Measurements from ENCODE around the gene ZNF106. TPM values are rescaled to one million over a fixed set of nuclear protein-coding genes. Genes with fewer than 3 reads are reported as not detected.

Gene ZNF106
- total RNA-seq, 2 donors from 2014 or later: 58.5 to 62.8 TPM

GRCh38 chr15:42447599-42447998 is 43.3 kb downstream of the ZNF106 start:
- H3K36me3 Mint-ChIP-seq: peaks cover 13 to 17% of the 10 kb centered on the region in 2 donors
- DNase-seq (ENCODE audit: low spot score in 2 of 2): no peak
- H3K9me3 Mint-ChIP-seq: no peaks in the 10 kb centered on the region
- H3K27ac Mint-ChIP-seq: no peak overlapping the region
- ATAC-seq: no peak

DNA sequence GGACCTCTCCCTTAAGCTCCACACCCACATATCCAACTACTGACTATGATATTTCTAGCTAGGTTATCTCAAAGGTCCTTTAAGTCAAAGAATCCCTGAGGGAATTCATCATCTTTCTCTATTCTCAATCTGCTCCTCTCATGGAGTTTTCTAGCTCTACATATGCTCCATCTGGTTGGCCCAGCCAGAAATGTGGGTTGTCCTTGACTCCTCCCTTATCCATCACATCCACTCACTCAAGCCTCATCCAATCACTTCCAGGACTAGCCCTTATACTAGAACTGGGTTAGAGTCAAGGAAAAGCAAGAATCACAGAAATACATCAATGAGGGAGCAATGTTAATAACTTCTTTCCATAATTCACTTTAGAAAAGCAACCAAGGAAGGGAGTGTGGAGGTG is 45.4 kb downstream of the ZNF106 start:
- peaks cover 5 to 16% of the 10 kb centered on the region in 2 donors for H3K36me3 Mint-ChIP-seq
- H3K9me3 Mint-ChIP-seq: no peaks in the 10 kb centered on the region
- H3K27ac Mint-ChIP-seq: peak overlapping the region in 1 of 2 donors; percentile 7
- ATAC-seq (no peak), DNase-seq (ENCODE audit: low spot score in 2 of 2) (no peak)

- ATAC-seq (no peak), DNase-seq (ENCODE audit: low spot score in 2 of 2) (no peak)
- H3K27ac Mint-ChIP-seq: no peak overlapping the region
- peaks cover 0 to 16% of the 10 kb centered on the region in 2 donors for H3K36me3 Mint-ChIP-seq
- no peaks in the 10 kb centered on the region for H3K9me3 Mint-ChIP-seq
Observed at GRCh38 chr15:42444415-42445063, 46.4 kb downstream of the ZNF106 start.

GRCh38 chr15:42427429-42428223 is 63.3 kb downstream of the ZNF106 start:
- Mint-ChIP-seq H3K27ac (peak overlapping the region; percentile 3 to 4), H3K9me3 (no peaks in the 10 kb centered on the region), H3K36me3 (peaks cover 0 to 7% of the 10 kb centered on the region in 2 donors)
- ATAC-seq (peak in 1 of 2 donors; percentile 44), DNase-seq (ENCODE audit: low spot score in 2 of 2) (no peak)

GRCh38 chr15:42421376-42421775 is 69.6 kb downstream of the ZNF106 start:
- DNase-seq (ENCODE audit: low spot score in 2 of 2): no peak
- H3K9me3 Mint-ChIP-seq: no peaks in the 10 kb centered on the region
- ATAC-seq: no peak
- H3K36me3 Mint-ChIP-seq: no peaks in the 10 kb centered on the region
- H3K27ac Mint-ChIP-seq: no peak overlapping the region

- no peak for DNase-seq (ENCODE audit: low spot score in 2 of 2)
- no peaks in the 10 kb centered on the region for H3K36me3 Mint-ChIP-seq
- H3K27ac Mint-ChIP-seq: no peak overlapping the region
- H3K9me3 Mint-ChIP-seq: no peaks in the 10 kb centered on the region
- no peak for ATAC-seq
Observed at GRCh38 chr15:42419369-42419768, 71.6 kb downstream of the ZNF106 start.

GRCh38 chr15:42413920-42414319 is 77.0 kb downstream of the ZNF106 start:
- ATAC-seq (no peak), DNase-seq (ENCODE audit: low spot score in 2 of 2) (no peak)
- Mint-ChIP-seq H3K9me3 (no peaks in the 10 kb centered on the region), H3K36me3 (no peaks in the 10 kb centered on the region), H3K27ac (no peak overlapping the region)

GRCh38 chr15:42411884-42412283 is 79.1 kb downstream of the ZNF106 start:
- H3K36me3 Mint-ChIP-seq: no peaks in the 10 kb centered on the region
- H3K9me3 Mint-ChIP-seq: no peaks in the 10 kb centered on the region
- no peak for DNase-seq (ENCODE audit: low spot score in 2 of 2)
- peak overlapping the region in 1 of 2 donors; percentile 2 for H3K27ac Mint-ChIP-seq
- no peak for ATAC-seq

GRCh38 chr15:42409011-42409410 is 81.9 kb downstream of the ZNF106 start:
- no peak for ATAC-seq
- Mint-ChIP-seq H3K9me3 (no peaks in the 10 kb centered on the region), H3K27ac (no peak overlapping the region)

DNA sequence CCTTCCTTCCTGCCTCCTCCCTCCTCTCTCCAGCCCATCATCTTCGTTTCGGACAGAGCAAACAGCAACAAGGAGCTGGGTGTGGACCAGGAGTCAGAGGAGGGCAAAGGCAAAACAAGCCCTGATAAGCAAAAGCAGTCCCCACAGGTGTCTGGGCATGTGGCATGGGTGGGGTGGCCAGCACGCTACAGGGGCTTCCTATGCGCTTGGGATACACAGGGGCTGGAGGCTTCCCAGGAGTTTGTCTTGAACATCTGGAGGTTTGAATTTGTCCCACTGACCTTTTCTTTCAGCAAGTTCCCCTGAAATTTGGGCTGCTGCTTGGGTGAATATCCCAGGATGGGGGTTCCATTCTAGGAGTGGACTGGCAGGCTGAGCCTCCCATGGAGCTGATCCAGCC is 82.8 kb downstream of the ZNF106 start:
- Mint-ChIP-seq H3K36me3 (no peaks in the 10 kb centered on the region), H3K9me3 (no peaks in the 10 kb centered on the region), H3K27ac (peak overlapping the region in 1 of 2 donors; percentile 40)
- DNase-seq (ENCODE audit: low spot score in 2 of 2) (no peak), ATAC-seq (no peak)

More at GRCh38 chr15:42409011-42409410, 81.9 kb downstream of the ZNF106 start:
- H3K36me3 Mint-ChIP-seq: no peaks in the 10 kb centered on the region
- no peak for DNase-seq (ENCODE audit: low spot score in 2 of 2)

- ATAC-seq (no peak), DNase-seq (ENCODE audit: low spot score in 2 of 2) (no peak)
- H3K9me3 Mint-ChIP-seq: no peaks in the 10 kb centered on the region
- H3K27ac Mint-ChIP-seq: no peak overlapping the region
- H3K36me3 Mint-ChIP-seq: no peaks in the 10 kb centered on the region
Observed at GRCh38 chr15:42405863-42406482, 85.0 kb downstream of the ZNF106 start.

- H3K9me3 Mint-ChIP-seq: no peaks in the 10 kb centered on the region
- no peak for ATAC-seq
- H3K27ac Mint-ChIP-seq: peak overlapping the region; percentile 5 to 85
- no peaks in the 10 kb centered on the region for H3K36me3 Mint-ChIP-seq
- DNase-seq (ENCODE audit: low spot score in 2 of 2): no peak
Observed at GRCh38 chr15:42404461-42405235, 86.3 kb downstream of the ZNF106 start.

GRCh38 chr15:42403389-42403788 is 87.6 kb downstream of the ZNF106 start:
- H3K9me3 Mint-ChIP-seq: no peaks in the 10 kb centered on the region
- no peak for DNase-seq (ENCODE audit: low spot score in 2 of 2)
- H3K36me3 Mint-ChIP-seq: no peaks in the 10 kb centered on the region

GRCh38 chr15:42402455-42403205 is 88.3 kb downstream of the ZNF106 start:
- Mint-ChIP-seq H3K27ac (peak overlapping the region; percentile 26 to 85), H3K9me3 (no peaks in the 10 kb centered on the region), H3K36me3 (no peaks in the 10 kb centered on the region)
- DNase-seq (ENCODE audit: low spot score in 2 of 2) (no peak), ATAC-seq (peak in 1 of 2 donors; percentile 17)

More at GRCh38 chr15:42403389-42403788, 87.6 kb downstream of the ZNF106 start:
- peak in 1 of 2 donors; percentile 56 for ATAC-seq
- H3K27ac Mint-ChIP-seq: peak overlapping the region in 1 of 2 donors; percentile 26

- peak in 1 of 2 donors; percentile 7 for DNase-seq (ENCODE audit: low spot score in 2 of 2)
- H3K27ac Mint-ChIP-seq: peak overlapping the region; percentile 26 to 85
- H3K36me3 Mint-ChIP-seq: no peaks in the 10 kb centered on the region
- no peaks in the 10 kb centered on the region for H3K9me3 Mint-ChIP-seq
- ATAC-seq: peak; percentile 48 to 71
Observed at GRCh38 chr15:42401544-42402454, 89.1 kb downstream of the ZNF106 start.

Data from activated naive CD4-positive, alpha-beta T cell treated with anti-CD3 and anti-CD28 coated beads, Interleukin-2, amount 50 U/mL, for 72 hours (primary cell).